Measurements from ENCODE around the gene KCNH3.

Gene KCNH3

DNA sequence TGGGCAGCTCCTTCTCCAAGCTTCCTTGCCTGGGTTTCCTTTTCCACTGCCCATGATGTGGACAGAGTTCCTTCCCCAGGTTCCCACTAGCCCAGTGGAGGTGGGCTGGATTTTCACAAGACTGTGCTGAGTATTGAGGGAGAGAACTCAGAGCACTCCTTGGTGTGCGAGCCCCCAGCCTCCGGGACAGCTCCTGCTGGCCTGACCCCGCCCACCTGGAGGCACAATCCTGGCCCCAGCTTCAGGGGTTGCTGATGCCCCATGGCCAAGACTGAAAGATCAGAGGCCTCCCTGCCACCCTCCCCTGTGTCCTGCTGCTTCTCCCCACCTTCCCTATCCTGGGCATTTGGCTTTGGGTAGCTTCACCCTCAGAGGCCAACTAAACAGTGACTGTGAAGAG, 7.7 kb downstream of the KCNH3 start:
- no peak for DNase-seq

DNA sequence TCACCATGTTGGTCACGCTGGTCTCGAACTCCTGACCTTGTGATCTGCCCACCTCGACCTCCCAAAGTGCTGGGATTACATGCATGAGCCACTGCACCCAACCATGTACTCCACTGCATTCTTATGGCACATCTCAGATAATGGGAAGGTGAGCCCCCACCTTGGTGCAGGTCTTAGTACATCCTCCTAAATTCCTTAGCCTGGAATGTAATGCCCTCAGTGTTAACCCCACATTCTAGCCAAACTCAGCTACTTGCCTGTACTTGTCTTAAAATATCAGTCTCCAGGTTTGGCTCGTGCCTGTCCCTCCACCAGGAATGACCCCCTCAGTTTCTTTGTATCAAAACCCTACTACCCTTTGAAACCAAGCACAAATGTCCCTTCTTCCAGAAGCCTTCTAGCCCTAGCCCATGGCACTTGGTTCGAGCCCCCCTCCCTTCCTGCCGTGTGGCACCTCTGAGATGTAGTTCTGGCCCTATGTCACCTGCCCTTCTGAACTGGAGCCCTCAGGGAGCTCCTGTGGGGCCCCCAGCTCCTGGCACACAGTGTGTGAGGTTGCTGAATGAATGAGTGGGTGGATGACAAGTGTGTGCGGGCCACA, 8.4 kb downstream of the KCNH3 start:
- no peak for DNase-seq

DNA sequence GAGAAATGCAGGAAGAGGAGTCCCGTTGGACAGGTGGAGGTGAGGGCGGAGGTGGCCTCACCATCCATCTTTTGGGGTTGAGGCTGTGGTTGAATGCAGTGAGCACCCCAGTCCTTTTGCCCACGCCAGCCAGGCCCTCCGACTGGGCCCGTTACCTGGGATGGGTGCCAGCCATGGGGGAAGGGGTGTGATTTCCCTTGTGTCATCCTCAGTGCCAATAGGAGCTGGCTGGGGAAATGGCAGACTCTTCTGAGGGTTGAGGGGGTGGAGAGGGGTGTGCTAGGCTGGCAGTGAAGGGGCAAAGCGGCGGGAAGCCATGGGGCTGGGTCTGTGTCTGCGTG, 9.6 kb downstream of the KCNH3 start:
- peak; percentile 75 for DNase-seq

DNA sequence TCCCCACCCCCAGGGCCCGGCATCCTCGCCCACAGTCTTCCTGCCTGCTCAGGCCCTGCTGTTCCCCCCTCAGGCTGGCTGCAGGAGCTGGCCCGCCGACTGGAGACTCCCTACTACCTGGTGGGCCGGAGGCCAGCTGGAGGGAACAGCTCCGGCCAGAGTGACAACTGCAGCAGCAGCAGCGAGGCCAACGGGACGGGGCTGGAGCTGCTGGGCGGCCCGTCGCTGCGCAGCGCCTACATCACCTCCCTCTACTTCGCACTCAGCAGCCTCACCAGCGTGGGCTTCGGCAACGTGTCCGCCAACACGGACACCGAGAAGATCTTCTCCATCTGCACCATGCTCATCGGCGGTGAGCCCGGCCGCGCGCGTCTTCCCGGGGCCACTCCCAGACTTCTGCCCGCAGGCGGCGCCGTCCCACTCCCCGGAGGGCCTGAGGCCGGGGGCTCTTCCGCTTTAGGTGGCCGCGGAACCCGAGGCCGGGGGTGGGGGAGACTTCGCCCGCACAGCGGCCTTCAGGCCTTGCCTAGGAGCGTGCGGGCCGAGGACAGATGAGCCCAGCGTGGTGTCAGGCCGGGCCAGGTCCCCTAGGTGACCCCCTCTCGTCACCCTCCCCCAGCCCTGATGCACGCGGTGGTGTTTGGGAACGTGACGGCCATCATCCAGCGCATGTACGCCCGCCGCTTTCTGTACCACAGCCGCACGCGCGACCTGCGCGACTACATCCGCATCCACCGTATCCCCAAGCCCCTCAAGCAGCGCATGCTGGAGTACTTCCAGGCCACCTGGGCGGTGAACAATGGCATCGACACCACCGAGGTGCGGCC, 10.2 kb downstream of the KCNH3 start:
- DNase-seq, result peak; percentile 87

DNA sequence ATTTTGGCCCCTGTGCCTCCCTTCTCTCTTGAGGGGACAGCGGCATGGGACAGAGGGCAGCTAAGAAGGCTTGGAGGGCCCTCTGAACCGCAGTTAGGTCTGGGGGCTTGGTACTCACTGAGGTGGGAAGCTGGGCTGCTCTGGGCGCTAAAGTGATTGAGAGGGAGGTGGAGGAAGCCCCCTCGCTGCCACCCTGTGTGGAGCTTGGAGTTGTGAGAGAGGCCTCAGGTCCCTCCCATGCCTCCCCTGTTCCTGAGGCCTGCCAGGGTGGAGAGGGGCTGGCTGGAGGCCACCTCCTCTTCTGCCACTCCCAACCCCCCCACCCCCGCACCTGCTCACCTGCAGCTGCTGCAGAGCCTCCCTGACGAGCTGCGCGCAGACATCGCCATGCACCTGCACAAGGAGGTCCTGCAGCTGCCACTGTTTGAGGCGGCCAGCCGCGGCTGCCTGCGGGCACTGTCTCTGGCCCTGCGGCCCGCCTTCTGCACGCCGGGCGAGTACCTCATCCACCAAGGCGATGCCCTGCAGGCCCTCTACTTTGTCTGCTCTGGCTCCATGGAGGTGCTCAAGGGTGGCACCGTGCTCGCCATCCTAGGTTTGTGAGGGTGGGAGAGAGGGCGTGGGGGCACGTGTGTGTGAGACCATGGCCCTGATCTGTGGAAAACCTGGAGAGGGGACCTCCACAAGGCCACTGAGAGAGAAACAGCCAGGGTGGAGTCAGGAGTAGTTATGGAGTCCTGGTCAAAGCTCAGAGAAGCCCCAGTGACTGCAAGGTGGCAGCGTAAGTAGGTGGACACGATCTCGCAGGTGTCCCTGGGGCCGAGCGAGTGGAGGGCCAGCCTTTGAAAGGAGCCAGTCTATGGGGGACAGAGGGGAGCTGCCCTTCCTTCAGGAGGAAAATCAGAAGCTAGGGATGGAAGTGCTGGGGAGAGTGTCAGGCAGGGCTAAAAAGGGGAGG, 11.2 kb downstream of the KCNH3 start:
- DNase-seq, result peak; percentile 96

DNA sequence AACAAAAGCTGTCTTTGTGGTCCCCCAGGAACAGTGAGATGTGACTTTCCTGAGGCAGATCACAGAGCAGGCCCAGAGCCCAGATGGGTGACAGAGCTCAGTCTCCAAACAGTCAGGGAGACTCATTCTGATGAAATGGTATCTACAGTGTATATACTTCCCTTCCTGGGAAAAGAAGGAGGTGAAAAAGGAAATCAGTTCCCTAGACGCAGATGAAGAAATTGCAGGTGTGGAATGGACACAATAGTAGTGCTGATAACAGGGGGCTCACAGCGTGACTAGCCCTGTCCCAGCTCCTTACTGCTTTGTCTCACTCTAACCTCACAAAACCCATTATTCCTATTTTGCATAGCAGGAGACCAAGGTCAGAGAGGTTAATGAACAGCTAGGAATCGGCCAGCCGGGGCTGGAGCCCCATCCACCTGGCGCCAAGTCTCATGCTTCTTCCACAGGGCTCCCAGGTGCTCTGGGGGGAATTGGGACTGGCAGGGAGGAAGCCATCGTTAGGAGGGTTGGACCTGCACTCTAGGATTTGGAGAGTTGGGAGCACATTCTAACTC, 11.9 kb downstream of the KCNH3 start:
- peak; percentile 80 for DNase-seq

DNA sequence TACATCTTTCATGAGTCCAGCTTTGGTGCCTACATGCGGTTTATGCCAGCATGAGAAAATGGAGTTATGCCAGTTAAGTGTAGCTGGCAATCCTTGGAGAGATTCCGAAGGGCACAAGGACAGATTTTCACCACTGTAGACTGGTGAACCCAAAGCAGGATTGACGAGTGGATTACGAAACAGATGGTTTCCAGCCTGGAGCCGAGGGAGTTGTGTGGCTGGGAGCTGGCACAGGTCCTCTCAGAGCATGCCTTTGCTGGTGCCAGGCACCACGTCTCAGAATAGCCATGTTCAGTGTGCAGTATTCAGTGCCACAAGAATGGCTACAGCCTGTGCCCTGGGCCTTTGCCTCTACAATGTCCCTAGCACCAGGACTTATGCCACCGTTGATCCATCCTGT, 13.2 kb downstream of the KCNH3 start:
- peak; percentile 39 for DNase-seq

DNA sequence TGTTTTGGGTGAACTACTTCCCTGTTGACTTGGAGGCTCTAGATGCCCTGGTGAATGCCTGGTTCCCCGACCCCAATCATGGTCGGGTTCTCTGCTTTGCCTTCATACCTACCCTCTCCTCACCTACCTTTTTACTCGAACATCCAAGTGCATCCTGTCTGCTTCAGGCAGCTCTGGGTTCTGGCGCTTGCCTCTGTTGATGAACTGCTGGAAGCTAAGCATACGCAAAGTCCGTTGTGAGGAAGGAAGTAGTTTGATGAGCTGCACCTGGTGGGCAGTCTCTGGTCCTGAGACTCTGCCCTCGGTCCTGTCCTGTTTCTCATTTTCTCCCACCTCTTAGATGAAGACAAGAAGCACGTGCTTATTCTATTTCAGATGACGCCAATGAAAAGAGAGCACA, 13.6 kb downstream of the KCNH3 start:
- DNase-seq, result peak; percentile 39

DNA sequence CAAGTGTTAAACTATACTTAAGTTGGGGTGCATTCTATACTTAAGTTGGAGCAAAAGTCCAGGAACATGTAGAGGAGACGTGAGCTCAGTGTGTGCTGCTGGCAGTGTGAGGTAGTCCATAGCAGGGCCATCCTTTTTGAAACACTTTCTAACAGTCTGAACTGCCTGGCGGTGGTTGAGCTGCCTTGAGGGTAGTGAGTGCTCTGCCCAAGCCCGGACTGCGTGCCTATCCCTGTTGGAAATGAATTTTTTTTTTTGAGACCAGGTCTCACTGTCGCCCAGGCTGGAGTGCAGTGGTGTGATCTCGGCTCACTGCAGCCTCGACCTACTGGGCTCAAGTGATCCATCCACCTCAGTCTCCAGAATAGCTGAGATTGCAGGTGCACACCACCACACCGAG, 14.1 kb downstream of the KCNH3 start:
- no peak for DNase-seq

DNA sequence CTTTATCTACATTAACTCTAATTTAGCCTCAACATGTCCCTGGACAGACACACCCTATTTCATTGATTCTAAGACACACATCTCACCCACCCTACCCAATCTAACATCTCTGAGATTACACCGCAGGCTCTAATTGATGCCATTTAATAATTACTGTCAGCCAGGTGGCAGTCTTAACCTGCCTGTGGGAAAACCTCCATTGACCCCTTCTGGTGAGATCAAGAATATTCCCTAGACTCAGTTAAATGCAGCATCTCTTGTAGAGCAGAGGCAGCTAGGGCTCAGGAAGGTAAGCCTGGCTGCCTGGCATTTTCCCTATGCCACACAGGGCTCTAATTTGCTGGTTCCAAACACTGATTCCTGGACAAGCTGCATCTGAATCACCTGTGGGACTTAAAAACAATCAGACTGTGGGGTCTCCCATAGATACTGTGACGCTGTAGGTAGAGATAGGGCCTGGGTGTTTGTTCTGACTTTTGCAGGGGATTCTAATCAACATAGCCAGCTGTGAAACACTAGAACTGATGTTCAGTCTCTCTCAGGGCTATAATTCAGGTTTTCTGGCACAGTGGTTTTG, 14.8 kb downstream of the KCNH3 start:
- peak; percentile 91 for DNase-seq

DNA sequence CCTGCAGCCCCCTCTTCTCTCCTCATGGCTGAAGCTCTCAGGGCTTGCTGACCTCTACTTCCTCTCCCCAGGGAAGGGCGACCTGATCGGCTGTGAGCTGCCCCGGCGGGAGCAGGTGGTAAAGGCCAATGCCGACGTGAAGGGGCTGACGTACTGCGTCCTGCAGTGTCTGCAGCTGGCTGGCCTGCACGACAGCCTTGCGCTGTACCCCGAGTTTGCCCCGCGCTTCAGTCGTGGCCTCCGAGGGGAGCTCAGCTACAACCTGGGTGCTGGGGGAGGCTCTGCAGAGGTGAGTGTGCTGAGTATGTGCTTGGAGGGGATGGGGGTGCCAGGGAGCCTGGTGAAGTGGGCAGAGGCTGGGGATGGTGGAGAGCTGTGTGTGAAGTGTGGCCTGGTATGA, 15.4 kb downstream of the KCNH3 start:
- DNase-seq, result no peak

DNA sequence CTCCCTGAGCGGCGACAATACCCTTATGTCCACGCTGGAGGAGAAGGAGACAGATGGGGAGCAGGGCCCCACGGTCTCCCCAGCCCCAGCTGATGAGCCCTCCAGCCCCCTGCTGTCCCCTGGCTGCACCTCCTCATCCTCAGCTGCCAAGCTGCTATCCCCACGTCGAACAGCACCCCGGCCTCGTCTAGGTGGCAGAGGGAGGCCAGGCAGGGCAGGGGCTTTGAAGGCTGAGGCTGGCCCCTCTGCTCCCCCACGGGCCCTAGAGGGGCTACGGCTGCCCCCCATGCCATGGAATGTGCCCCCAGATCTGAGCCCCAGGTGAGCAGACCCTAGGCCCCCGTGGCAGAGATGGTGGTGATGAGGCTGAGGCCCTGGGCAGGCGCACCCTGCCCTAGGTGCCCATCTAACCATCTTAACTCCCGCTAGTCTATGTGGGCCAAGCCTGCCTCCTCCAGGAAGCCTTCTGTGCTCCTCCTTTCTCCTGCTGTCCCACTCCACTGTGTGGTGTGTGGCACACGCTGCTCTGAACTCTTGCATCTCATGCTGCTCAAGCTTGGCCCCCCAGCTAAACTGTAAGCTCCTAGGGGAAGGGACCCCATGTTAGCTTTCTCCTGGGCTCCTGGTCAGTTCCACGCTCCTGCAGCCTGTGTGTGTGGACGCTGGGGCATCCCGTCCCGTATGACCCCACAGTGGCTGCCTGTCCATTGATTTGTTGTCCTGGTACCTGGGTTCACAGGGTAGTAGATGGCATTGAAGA, 17.0 kb downstream of the KCNH3 start:
- no peak for DNase-seq

DNA sequence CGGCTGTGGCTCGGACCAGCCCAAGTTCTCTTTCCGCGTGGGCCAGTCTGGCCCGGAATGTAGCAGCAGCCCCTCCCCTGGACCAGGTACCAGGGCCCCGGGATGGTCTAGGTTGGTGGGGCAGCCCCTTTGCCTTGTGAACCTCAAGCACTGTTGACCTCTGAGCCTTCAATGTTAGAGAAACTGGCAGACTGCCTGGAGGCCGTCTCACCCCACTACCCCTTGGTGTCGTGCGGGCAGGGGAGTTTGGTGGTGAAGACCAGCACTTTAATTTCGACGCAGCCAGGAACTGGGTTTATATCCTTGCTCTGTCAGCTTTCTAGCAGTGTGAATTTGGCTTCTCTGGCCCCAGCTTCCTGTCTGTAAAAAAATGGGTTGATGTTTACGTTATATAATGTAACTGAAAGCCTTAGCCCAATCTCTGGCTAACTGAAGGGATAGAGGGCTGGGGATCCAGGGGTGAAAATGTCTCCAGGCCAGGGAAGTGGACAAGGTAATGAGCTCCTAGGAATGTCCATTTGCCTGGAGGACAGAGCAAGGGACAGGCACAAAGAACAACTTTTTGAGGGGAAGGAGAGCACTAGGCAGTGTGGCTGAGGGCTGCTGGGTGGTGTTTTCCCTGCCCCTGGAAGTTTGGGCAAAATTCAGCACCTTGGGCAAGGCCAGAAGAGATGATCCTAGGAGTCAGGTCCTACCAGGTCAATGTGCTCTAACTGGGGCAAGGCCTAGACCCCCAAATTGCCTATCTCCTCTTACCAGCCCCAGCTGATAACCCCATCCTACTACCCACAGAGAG, 17.8 kb downstream of the KCNH3 start:
- DNase-seq, result no peak

DNA sequence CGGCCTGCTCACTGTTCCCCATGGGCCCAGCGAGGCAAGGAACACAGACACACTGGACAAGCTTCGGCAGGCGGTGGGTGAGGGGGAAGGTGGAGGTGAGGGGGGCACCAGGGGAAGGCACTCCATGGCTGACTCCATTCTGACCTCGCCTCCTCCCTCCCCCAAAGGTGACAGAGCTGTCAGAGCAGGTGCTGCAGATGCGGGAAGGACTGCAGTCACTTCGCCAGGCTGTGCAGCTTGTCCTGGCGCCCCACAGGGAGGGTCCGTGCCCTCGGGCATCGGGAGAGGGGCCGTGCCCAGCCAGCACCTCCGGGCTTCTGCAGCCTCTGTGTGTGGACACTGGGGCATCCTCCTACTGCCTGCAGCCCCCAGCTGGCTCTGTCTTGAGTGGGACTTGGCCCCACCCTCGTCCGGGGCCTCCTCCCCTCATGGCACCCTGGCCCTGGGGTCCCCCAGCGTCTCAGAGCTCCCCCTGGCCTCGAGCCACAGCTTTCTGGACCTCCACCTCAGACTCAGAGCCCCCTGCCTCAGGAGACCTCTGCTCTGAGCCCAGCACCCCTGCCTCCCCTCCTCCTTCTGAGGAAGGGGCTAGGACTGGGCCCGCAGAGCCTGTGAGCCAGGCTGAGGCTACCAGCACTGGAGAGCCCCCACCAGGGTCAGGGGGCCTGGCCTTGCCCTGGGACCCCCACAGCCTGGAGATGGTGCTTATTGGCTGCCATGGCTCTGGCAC, 18.5 kb downstream of the KCNH3 start:
- no peak for DNase-seq

DNA sequence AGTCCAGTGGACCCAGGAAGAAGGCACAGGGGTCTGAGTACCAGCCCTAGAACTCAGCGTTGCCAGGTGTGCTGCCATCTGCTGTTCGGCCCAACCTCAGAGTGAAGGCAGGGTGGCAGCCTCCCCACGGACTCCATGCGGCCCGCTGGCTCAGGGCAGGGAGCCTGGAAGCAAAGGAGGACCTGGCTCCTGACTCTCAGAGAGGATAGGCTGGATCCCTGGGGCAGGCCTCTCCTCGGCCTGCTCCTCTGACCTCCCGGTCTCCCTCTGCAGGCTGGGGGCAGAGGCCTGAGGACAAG, 19.0 kb downstream of the KCNH3 start:
- DNase-seq, result peak; percentile 19

DNA sequence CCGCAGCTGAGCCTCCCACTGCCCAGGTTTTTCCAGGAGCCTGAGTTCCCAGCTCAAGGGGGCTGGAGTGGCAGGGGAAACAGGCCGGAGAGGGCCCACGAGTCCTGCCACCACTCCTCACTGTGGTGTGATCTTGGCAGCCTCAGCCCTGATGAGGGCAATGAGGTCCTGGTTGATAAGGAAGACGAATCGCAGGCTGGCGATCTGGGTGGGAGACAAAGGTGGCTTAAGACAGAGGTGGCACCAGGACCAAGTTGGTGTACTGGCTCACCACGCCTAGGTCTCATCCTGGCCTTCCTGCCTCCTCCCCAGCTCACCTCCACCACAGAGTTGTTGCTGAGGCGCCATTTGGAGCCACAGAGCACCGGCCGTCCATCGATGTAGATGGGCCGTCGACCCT, 19.7 kb downstream of the KCNH3 start:
- DNase-seq, result no peak

DNA sequence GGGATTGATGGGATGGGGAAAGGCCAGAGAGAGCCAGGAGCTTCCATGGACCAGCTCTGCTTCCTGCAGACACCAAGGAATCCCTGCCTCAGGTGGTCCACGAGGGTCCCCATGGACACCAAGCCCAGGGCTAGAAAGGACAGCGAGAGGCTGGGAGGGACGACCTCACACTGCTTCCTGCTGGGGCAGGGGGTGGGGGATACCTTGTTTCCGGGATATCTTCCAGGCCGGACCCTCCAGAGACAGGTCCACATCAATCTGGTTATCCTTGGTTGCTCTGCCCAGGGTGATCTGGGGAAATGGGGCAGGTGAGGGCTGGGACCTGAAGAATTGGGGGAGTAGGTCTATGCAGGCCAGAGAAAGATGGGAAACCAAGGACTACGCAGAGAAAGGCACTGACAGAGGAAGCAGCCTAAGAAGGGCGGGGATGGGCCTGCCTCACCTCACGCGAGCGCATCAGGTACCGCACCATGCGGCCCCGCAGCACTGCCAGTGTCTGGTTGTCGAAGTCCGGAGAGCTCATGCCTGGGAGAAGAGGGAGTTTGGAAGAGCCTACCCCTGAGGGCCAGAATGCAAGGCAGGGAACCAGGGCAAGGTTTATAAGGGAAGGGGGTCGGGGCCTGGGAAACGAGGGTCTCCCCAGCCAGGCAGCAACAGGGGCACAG, 20.3 kb downstream of the KCNH3 start:
- no peak for DNase-seq

DNA sequence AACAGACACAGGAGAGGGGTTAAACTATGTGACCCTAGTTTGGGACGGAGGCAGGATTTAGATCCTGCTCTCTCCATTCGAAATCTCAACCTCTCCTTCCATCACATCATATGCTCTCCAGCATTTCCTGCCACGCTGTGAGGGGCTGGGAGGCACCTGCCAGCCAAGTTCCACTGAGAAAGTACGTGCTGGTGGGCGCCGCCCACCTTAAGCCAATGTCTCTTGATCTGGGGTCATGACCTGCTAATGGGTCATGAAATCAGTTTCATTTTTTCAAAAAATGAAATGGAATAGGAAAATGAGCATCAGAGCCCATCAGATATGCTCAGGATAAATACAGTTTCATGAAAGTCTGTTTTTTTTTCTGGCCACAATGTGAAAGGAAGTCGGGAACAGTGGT, 21.9 kb downstream of the KCNH3 start:
- DNase-seq, result no peak

DNA sequence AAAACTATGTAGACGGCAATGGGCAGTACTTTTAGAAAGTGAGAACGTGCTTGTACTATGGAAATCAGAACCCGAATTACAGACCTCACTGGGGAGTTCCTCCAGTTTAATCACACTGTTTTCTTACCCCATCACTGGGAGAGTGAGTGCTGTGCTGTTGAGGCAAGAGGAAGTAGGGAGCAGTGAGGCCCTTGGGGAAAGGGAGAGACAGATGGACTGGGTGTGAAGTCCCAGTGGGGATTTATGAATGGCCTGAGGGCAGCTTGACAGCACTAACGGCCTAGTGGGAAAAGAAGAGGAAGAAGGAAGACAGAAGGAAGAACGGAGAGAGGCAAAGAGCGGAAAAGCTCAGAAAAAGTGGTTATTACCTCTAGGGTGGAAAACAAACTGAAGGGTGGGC, 23.4 kb downstream of the KCNH3 start:
- DNase-seq, result peak; percentile 78

DNA sequence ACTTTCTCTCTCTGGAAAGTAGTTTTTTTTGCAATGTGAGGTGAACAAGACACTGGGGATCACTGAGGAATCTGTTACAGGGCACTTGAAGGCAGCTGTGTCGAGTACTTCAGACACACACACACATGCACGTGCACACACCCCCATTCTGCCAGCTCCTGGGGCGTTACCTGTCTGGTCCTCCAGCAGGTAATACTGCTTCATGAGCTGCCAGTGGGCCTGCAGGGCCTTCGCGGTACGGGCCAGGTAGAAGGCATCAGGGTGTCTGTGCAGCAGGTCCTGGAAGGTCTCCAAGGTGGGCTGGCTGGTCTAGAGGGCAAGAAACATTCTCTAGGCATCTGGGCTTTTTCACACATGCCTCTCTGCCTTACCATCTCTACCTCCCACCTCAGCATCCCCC, 24.0 kb downstream of the KCNH3 start:
- no peak for DNase-seq

Data from NCI-H69 (cell line).